OCI-LY3 (cell line): ENCODE data around the gene MYOT.

Experiments
- EZH2phosphoT487 ChIP-seq: fragments of 200-600 bp; shearing (Covaris generic); IDR thresholded peaks from 2 replicates; pipeline ENCODE4 v1.6.1; 2018; ENCODE audit warnings: antibody characterized with exemption, mixed run types, low read depth
- TF ChIP-seq, protein P1 (sequence below): fragments of 200-600, 300-600 bp; sonication (generic); IDR thresholded peaks from 2 replicates; pipeline ENCODE4 v1.5.1; 2014; ENCODE audit warnings: antibody characterized with exemption, low read length, low read depth

GRCh38 chr5:137858954-137859353 is 8.7 kb upstream of the MYOT start:
- TF ChIP-seq, protein P1, sequence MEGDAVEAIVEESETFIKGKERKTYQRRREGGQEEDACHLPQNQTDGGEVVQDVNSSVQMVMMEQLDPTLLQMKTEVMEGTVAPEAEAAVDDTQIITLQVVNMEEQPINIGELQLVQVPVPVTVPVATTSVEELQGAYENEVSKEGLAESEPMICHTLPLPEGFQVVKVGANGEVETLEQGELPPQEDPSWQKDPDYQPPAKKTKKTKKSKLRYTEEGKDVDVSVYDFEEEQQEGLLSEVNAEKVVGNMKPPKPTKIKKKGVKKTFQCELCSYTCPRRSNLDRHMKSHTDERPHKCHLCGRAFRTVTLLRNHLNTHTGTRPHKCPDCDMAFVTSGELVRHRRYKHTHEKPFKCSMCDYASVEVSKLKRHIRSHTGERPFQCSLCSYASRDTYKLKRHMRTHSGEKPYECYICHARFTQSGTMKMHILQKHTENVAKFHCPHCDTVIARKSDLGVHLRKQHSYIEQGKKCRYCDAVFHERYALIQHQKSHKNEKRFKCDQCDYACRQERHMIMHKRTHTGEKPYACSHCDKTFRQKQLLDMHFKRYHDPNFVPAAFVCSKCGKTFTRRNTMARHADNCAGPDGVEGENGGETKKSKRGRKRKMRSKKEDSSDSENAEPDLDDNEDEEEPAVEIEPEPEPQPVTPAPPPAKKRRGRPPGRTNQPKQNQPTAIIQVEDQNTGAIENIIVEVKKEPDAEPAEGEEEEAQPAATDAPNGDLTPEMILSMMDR = no peak
- no peak for TF ChIP-seq EZH2phosphoT487
